Mesenchymal stem cell (in vitro differentiated cells and primary cell): Measurements from ENCODE around the gene SEL1L2.

ENCODE experiments used
- DNase-seq: peaks from one replicate; pipeline ENCODE4 v3.0.0-alpha.2; 2013
- H2AFZ ChIP-seq: one replicate; pipeline ENCODE4 v1.6.1; 2013; ENCODE audit warnings: low read depth, mild to moderate bottlenecking, control low read depth, inconsistent platforms, low read length, moderate library complexity
- H2AK5ac ChIP-seq: 2 replicates; pipeline ENCODE4 v1.6.1; 2013; ENCODE audit warnings: low read length, moderate library complexity, mild to moderate bottlenecking, inconsistent platforms; ENCODE audit not compliant: severe bottlenecking
- H2BK120ac ChIP-seq: one replicate; pipeline ENCODE4 v1.6.1; 2013; ENCODE audit warnings: low read depth, mild to moderate bottlenecking, inconsistent platforms, low read length, moderate library complexity
- H2BK12ac ChIP-seq, 2 experiments: one replicate each; pipeline ENCODE4 v1.6.1; 2013; ENCODE audit warnings: inconsistent platforms in 2 of 2, low read length in 2 of 2, mild to moderate bottlenecking in 2 of 2, moderate library complexity in 2 of 2, control low read depth in 1 of 2
- H2BK15ac ChIP-seq: one replicate; pipeline ENCODE4 v1.6.1; 2013; ENCODE audit warnings: mild to moderate bottlenecking, low read depth, inconsistent platforms; ENCODE audit not compliant: poor library complexity, severe bottlenecking
- H2BK5ac ChIP-seq: 2 replicates; pipeline ENCODE4 v1.6.1; 2013; ENCODE audit warnings: low read depth, mild to moderate bottlenecking, low read length, control low read depth, inconsistent platforms; ENCODE audit not compliant: poor library complexity, severe bottlenecking
- H3K14ac ChIP-seq, 2 experiments: one replicate each; pipeline ENCODE4 v1.6.1; 2013; ENCODE audit warnings: inconsistent platforms in 2 of 2, low read length in 2 of 2, control low read depth in 1 of 2, mild to moderate bottlenecking in 1 of 2, moderate library complexity in 1 of 2
- H3K18ac ChIP-seq, 2 experiments: one replicate each; pipeline ENCODE4 v1.6.1; 2013; ENCODE audit warnings: inconsistent platforms in 2 of 2, low read length in 2 of 2, control low read depth in 1 of 2, low read depth in 1 of 2, mild to moderate bottlenecking in 1 of 2
- H3K23ac ChIP-seq, 2 experiments: one replicate each; pipeline ENCODE4 v1.6.1; 2013; ENCODE audit warnings: inconsistent platforms in 2 of 2, low read length in 2 of 2, mild to moderate bottlenecking in 2 of 2, moderate library complexity in 2 of 2, control low read depth in 1 of 2
- H3K27ac ChIP-seq: 2 replicates; pipeline ENCODE4 v1.5.1; 2013; ENCODE audit warnings: mild to moderate bottlenecking, moderate library complexity, low read length, control low read depth, inconsistent platforms; ENCODE audit not compliant: poor library complexity, severe bottlenecking
- H3K27me3 ChIP-seq, 2 experiments: 2 replicates each; pipeline versions ENCODE4 v1.6.1 to v1.7.0; 2013; ENCODE audit warnings: low read length in 2 of 2, mild to moderate bottlenecking in 2 of 2, moderate library complexity in 2 of 2, control low read depth in 1 of 2, inconsistent platforms in 1 of 2; ENCODE audit not compliant: control insufficient read depth in 1 of 2, insufficient read depth in 1 of 2
- H3K36me3 ChIP-seq, 2 experiments: 2 replicates each; pipeline versions ENCODE4 v1.6.1 to v1.7.0; 2013; ENCODE audit warnings: low read length in 2 of 2, control low read depth in 1 of 2, inconsistent platforms in 1 of 2, low read depth in 1 of 2, mild to moderate bottlenecking in 1 of 2; ENCODE audit not compliant: insufficient read depth in 2 of 2, control insufficient read depth in 1 of 2
- H3K4ac ChIP-seq, 2 experiments: one replicate each; pipeline ENCODE4 v1.6.1; 2013; ENCODE audit warnings: inconsistent platforms in 2 of 2, low read length in 2 of 2, mild to moderate bottlenecking in 2 of 2, moderate library complexity in 2 of 2, control low read depth in 1 of 2, low read depth in 1 of 2
- H3K4me1 ChIP-seq: 2 replicates; pipeline ENCODE4 v1.6.1; 2013; ENCODE audit warnings: low read depth, low read length, control low read depth; ENCODE audit not compliant: control insufficient read depth, insufficient read depth
- H3K4me2 ChIP-seq: 2 replicates; pipeline ENCODE4 v1.6.1; 2013; ENCODE audit warnings: low read length, mild to moderate bottlenecking, inconsistent platforms; ENCODE audit not compliant: poor library complexity, severe bottlenecking
- H3K4me3 ChIP-seq, 2 experiments: 2 replicates each; pipeline versions ENCODE4 v1.5.1 to v1.7.0; 2013; ENCODE audit warnings: low read length in 2 of 2, mild to moderate bottlenecking in 2 of 2, control low read depth in 1 of 2, low read depth in 1 of 2; ENCODE audit not compliant: insufficient read depth in 1 of 2
- H3K79me1 ChIP-seq: replicated peaks from 2 replicates; pipeline ENCODE4 v1.6.1; 2013; ENCODE audit warnings: mild to moderate bottlenecking, control low read depth, low read length, inconsistent platforms; ENCODE audit not compliant: poor library complexity, severe bottlenecking
- H3K9ac ChIP-seq: 2 replicates; pipeline ENCODE4 v1.7.0; 2013; ENCODE audit warnings: mild to moderate bottlenecking, low read length, moderate library complexity
- H3K9me3 ChIP-seq: 2 replicates; pipeline ENCODE4 v1.7.0; 2013; ENCODE audit warnings: mild to moderate bottlenecking, low read length; ENCODE audit not compliant: control insufficient read depth
- H4K8ac ChIP-seq: one replicate; pipeline ENCODE4 v1.6.1; 2013; ENCODE audit warnings: inconsistent platforms, mild to moderate bottlenecking, low read length, moderate library complexity
- H4K91ac ChIP-seq: one replicate; pipeline ENCODE4 v1.6.1; 2013; ENCODE audit warnings: mild to moderate bottlenecking, low read length, inconsistent platforms
- WGBS: methylation state at CpG from one replicate; pipeline ENCODE4 v1.1.7; 2013; ENCODE audit warnings: mixed read lengths; 5-methylcytosine and 5-hydroxymethylcytosine counted together

SEL1L2 gene

DNA sequence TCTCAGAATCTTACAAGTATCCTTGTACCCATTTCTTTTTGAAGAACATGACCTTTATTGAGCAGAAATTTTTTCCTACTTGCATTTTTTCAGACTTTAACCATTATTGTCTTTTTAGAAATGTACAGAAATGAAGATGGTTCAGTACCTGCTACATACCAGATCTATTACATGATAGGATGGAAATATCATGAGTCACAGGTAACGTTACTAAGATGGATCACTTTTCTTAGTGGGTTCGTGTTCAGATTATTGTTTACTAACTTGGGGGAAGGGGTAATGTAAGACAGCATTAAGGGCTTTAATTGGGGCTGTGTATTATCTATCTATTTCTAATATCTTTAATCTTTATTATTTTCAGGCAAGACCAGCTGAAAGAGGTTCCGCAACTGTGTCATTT, 173.7 kb downstream of the SEL1L2 start:
- H3K4me3 ChIP-seq = no peak overlapping the region
- H3K79me1 ChIP-seq = no peaks in the 10 kb centered on the region
- H3K9ac ChIP-seq = no peak overlapping the region
- H3K9me3 ChIP-seq = peaks cover 4% of the 10 kb centered on the region
- no peak overlapping the region for H3K14ac ChIP-seq
- no peak overlapping the region for H2BK12ac ChIP-seq
- no peak overlapping the region for H2BK5ac ChIP-seq
- WGBS = 59% methylated on average over 3 of the region's 3 CpGs
- H3K36me3 ChIP-seq = peaks cover 11 to 69% of the 10 kb centered on the region in 2 experiments
- no peak for DNase-seq
- no peak overlapping the region for H3K4me2 ChIP-seq
- H3K23ac ChIP-seq = no peak overlapping the region
- H3K27ac ChIP-seq = no peak overlapping the region
- no peak overlapping the region for H2AFZ ChIP-seq
- H2BK120ac ChIP-seq = no peak overlapping the region
- H3K18ac ChIP-seq = no peak overlapping the region
- H3K27me3 ChIP-seq = no peaks in the 10 kb centered on the region
- no peak overlapping the region for H3K4ac ChIP-seq
- H3K4me1 ChIP-seq = peaks cover 2% of the 10 kb centered on the region
- no peak overlapping the region for H4K91ac ChIP-seq
- H4K8ac ChIP-seq = no peak overlapping the region
- no peak overlapping the region for H2BK15ac ChIP-seq
- no peak overlapping the region for H2AK5ac ChIP-seq

DNA sequence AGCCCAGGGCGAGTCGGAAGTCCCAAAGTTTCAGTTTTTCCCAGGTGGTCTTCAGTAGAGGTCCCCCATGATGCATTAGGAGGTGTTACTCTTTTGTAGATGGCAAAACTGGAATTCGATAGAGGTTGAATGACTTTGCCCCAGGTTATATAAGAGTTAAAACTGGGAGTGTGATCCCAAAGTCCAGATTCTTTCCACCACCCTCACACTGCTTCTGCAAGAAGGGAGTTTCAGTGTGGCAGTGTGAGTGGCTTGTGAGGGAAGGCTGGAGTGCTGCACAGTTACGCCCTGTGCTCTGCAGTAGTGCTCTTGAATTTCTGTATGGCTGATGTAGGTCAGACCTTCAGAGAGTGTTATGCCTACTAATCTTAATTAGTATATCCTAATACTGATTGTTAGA, 175.7 kb downstream of the SEL1L2 start:
- Histone ChIP-seq H2BK15ac (no peak overlapping the region), H3K4me2 (no peak overlapping the region), H3K27ac (no peak overlapping the region), H3K18ac (no peak overlapping the region), H3K4me1 (peaks cover 2% of the 10 kb centered on the region), H3K14ac (no peak overlapping the region), H3K23ac (no peak overlapping the region), H4K91ac (no peak overlapping the region), H3K36me3 (peaks cover 11 to 90% of the 10 kb centered on the region in 2 experiments), H2AFZ (no peak overlapping the region), H2BK12ac (no peak overlapping the region), H2BK120ac (no peak overlapping the region), H3K27me3 (no peaks in the 10 kb centered on the region), H3K4me3 (no peak overlapping the region), H4K8ac (no peak overlapping the region), H2AK5ac (no peak overlapping the region), H3K4ac (no peak overlapping the region), H3K9me3 (no peaks in the 10 kb centered on the region), H3K79me1 (peaks cover 1% of the 10 kb centered on the region), H2BK5ac (no peak overlapping the region), H3K9ac (no peak overlapping the region)
- DNase-seq = no peak
- WGBS = 91% methylated on average over 4 of the region's 4 CpGs

DNA sequence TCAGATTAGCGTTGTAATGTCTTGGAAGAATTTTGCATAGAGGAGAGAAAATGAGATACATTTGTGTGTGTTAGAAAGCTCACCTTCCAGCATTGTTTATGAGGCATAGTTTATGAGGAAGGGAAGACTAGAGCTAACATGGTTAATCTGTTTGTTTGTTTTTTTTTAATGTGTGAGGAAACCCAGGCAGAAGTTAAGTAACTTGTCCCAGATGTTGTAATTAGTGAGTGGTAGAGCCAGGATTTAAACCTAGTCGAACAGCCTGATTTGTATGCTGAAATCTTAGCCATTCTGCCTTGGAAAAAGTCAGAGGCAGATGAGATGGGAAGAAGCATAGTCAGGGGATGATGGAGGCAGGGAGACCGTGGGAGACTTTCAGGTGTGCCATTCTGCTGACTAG, 176.5 kb downstream of the SEL1L2 start:
- Histone ChIP-seq H3K23ac (no peak overlapping the region), H4K8ac (no peak overlapping the region), H2BK120ac (no peak overlapping the region), H3K18ac (no peak overlapping the region), H3K4me3 (no peak overlapping the region), H2AK5ac (no peak overlapping the region), H4K91ac (no peak overlapping the region), H3K4me2 (no peak overlapping the region), H2BK12ac (no peak overlapping the region), H3K9ac (no peak overlapping the region), H3K14ac (no peak overlapping the region), H3K4me1 (peaks cover 2% of the 10 kb centered on the region), H2BK15ac (no peak overlapping the region), H3K9me3 (no peaks in the 10 kb centered on the region), H2AFZ (no peak overlapping the region), H3K36me3 (peaks cover 11 to 97% of the 10 kb centered on the region in 2 experiments), H3K4ac (no peak overlapping the region), H3K27me3 (no peaks in the 10 kb centered on the region), H3K27ac (no peak overlapping the region), H3K79me1 (peaks cover 3% of the 10 kb centered on the region), H2BK5ac (no peak overlapping the region)
- 67% methylated on average over 3 of the region's 3 CpGs for WGBS
- DNase-seq = no peak

DNA sequence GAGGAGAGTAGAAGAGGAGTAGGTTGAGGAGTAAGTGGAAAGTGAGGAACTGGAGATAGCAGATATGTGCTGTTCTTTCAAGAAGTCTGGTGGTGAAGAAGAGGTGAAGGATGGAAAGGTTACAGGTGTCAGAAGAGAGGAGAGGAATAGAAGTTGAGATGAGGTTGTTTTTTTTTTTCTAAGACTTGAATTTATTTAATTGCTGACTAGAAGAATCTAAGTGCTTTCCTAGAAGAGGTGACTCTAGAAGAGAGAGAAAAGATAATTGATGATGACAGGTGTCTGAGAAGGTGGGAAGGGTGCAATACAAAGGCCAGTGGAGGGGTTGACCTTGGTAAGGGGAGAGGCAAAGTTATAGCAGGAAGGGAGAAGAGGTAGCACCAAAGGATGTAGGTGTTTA, 180.0 kb downstream of the SEL1L2 start:
- Histone ChIP-seq H2BK15ac (no peak overlapping the region), H2BK5ac (no peak overlapping the region), H4K8ac (no peak overlapping the region), H3K27ac (no peak overlapping the region), H2AFZ (no peak overlapping the region), H3K79me1 (peaks cover 9% of the 10 kb centered on the region), H3K4ac (no peak overlapping the region), H3K18ac (no peak overlapping the region), H3K14ac (no peak overlapping the region), H3K4me3 (no peak overlapping the region), H4K91ac (no peak overlapping the region), H2BK120ac (no peak overlapping the region), H3K27me3 (no peaks in the 10 kb centered on the region), H2BK12ac (no peak overlapping the region), H3K36me3 (peaks cover 16 to 84% of the 10 kb centered on the region in 2 experiments), H2AK5ac (no peak overlapping the region), H3K4me2 (no peak overlapping the region), H3K4me1 (no peaks in the 10 kb centered on the region), H3K9ac (no peak overlapping the region), H3K23ac (no peak overlapping the region), H3K9me3 (no peaks in the 10 kb centered on the region)
- no peak for DNase-seq
